Ramos (cell line): Measurements from ENCODE around the gene OLFM4.
"Not testable (repeated sequence)": the region's sequence is repeated elsewhere in the genome, so short reads cannot be mapped to it uniquely, and the experiment has no call there.

ENCODE experiments used
- in situ Hi-C: fragments of 300-500 bp; cut with MboI; formaldehyde crosslinking; loops from one replicate; pipeline ENCODE4 v1.14.3; 2022; ENCODE audit warnings: low sequenced_read_pairs; ENCODE audit not compliant: unreplicated experiment

OLFM4 gene

GRCh38 chr13:53014018-53014417 lies 14.6 kb upstream of the OLFM4 start:
- in situ Hi-C loops, result not testable (repeated sequence)

- in situ Hi-C loops, result no loop called here
Observed at GRCh38 chr13:53014495-53015443, 13.8 kb upstream of the OLFM4 start.

GRCh38 chr13:53015971-53016370 lies 12.6 kb upstream of the OLFM4 start:
- in situ Hi-C loops, result no loop called here

- in situ Hi-C loops, result no loop called here
Observed at GRCh38 chr13:53017433-53017970, 11.1 kb upstream of the OLFM4 start.

- in situ Hi-C loops, result no loop called here
Observed at GRCh38 chr13:53018690-53019647, 9.6 kb upstream of the OLFM4 start.

GRCh38 chr13:53020764-53021335 lies 7.8 kb upstream of the OLFM4 start:
- in situ Hi-C loops, result no loop called here

GRCh38 chr13:53023246-53023645 lies 5.4 kb upstream of the OLFM4 start:
- in situ Hi-C loops, result no loop called here

GRCh38 chr13:53028063-53028462 lies 550 bp upstream of the OLFM4 start:
- in situ Hi-C loops, result no loop called here

GRCh38 chr13:53032849-53033248 lies 4.2 kb downstream of the OLFM4 start:
- in situ Hi-C loops, result no loop called here

GRCh38 chr13:53038993-53039392 lies 10.4 kb downstream of the OLFM4 start:
- in situ Hi-C loops, result no loop called here

GRCh38 chr13:53041968-53042516 lies 13.4 kb downstream of the OLFM4 start:
- in situ Hi-C loops, result no loop called here

- in situ Hi-C loops, result no loop called here
Observed at GRCh38 chr13:53042877-53043276, 14.3 kb downstream of the OLFM4 start.

GRCh38 chr13:53043398-53043797 lies 14.8 kb downstream of the OLFM4 start:
- in situ Hi-C loops, result no loop called here

GRCh38 chr13:53045189-53045588 lies 16.6 kb downstream of the OLFM4 start:
- in situ Hi-C loops, result no loop called here

- in situ Hi-C loops, result no loop called here
Observed at GRCh38 chr13:53048880-53049279, 20.3 kb downstream of the OLFM4 start.

GRCh38 chr13:53050151-53050550 lies 21.5 kb downstream of the OLFM4 start:
- in situ Hi-C loops, result no loop called here

GRCh38 chr13:53052675-53053074 lies 24.1 kb downstream of the OLFM4 start:
- in situ Hi-C loops, result no loop called here

GRCh38 chr13:53054569-53054968 lies 26.0 kb downstream of the OLFM4 start:
- in situ Hi-C loops, result no loop called here

GRCh38 chr13:53058065-53058679 lies 29.6 kb downstream of the OLFM4 start:
- in situ Hi-C loops, result no loop called here
